IMR-90 (cell line): ENCODE measurements around the gene KIAA0319L. TPM values are rescaled to one million over a fixed set of nuclear protein-coding genes. Genes with fewer than 3 reads are reported as not detected.

Experiments used
- ATAC-seq: fragments of 200-7000 bp; cut with Tn5 transposase; 2 replicates; pipeline ENCODE4 v1.9.1; 2020; ENCODE audit warnings: low read depth, mild to moderate bottlenecking, moderate library complexity
- BruUV-seq: library from RNA; stranded (reverse); fragments of 400-500 nt; replicated peaks from 2 replicates; lab custom pipeline; 2021; lab: Mats Ljungman, UMichigan
- CTCF ChIA-PET: fragments of 300-600 bp; formaldehyde crosslinking; extraction: SDS; loops from one replicate; lab custom pipeline; 2021; ENCODE audit warnings: antibody characterized with exemption; lab: Yijun Ruan, JAX
- POLR2A ChIA-PET: fragments of 300-600 bp; sonication (Branson Sonifier 250); formaldehyde crosslinking; loops from one replicate; lab custom pipeline; 2022; ENCODE audit warnings: antibody characterized with exemption; ENCODE audit not compliant: unreplicated experiment; lab: Charles Lee
- DNase-seq: peaks from one replicate; pipeline ENCODE4 v3.0.0; 2013
- H2AFZ ChIP-seq: replicated peaks from 2 replicates; pipeline ENCODE3; 2013; ENCODE audit warnings: low read length, mild to moderate bottlenecking; ENCODE audit not compliant: poor library complexity
- H2AK5ac ChIP-seq: 2 replicates; pipeline ENCODE4 v1.6.1; 2013; ENCODE audit warnings: low read depth, low read length, inconsistent platforms
- H2AK9ac ChIP-seq: replicated peaks from 2 replicates; pipeline ENCODE3; 2013; ENCODE audit warnings: mild to moderate bottlenecking, low read depth, low read length, moderate library complexity; ENCODE audit not compliant: poor library complexity
- H2BK120ac ChIP-seq: 2 replicates; pipeline ENCODE4 v1.6.1; 2013; ENCODE audit warnings: low read depth, low read length, inconsistent platforms
- H2BK15ac ChIP-seq: 3 replicates; pipeline ENCODE4 v1.6.1; 2013; ENCODE audit warnings: low read depth, low read length, inconsistent platforms
- H2BK20ac ChIP-seq: 2 replicates; pipeline ENCODE4 v1.6.1; 2013; ENCODE audit warnings: low read depth, mild to moderate bottlenecking, inconsistent platforms, low read length, moderate library complexity
- H2BK5ac ChIP-seq: 2 replicates; pipeline ENCODE4 v1.6.1; 2013; ENCODE audit warnings: mild to moderate bottlenecking, low read depth, low read length, inconsistent platforms; ENCODE audit not compliant: poor library complexity, severe bottlenecking
- H3K14ac ChIP-seq: replicated peaks from 2 replicates; pipeline ENCODE4 v1.6.1; 2013; ENCODE audit warnings: low read depth, low read length, inconsistent platforms
- H3K18ac ChIP-seq: 2 replicates; pipeline ENCODE4 v1.6.1; 2013; ENCODE audit warnings: low read depth, low read length, control low read depth
- H3K23ac ChIP-seq: 2 replicates; pipeline ENCODE4 v1.6.1; 2013; ENCODE audit warnings: low read depth, low read length, inconsistent platforms
- H3K27ac ChIP-seq: 2 replicates; pipeline ENCODE4 v1.5.1; 2013; ENCODE audit warnings: mild to moderate bottlenecking, control low read depth, low read length; ENCODE audit not compliant: insufficient read depth
- H3K27me3 ChIP-seq: 2 replicates; pipeline ENCODE4 v1.6.1; 2013; ENCODE audit warnings: low read length; ENCODE audit not compliant: control insufficient read depth, insufficient read depth
- H3K36me3 ChIP-seq: 2 replicates; pipeline ENCODE4 v1.6.1; 2013; ENCODE audit warnings: low read length, mixed read lengths; ENCODE audit not compliant: control insufficient read depth, insufficient read depth
- H3K4ac ChIP-seq: 2 replicates; pipeline ENCODE4 v1.6.1; 2013; ENCODE audit warnings: low read depth, low read length, inconsistent platforms
- H3K4me1 ChIP-seq: 2 replicates; pipeline ENCODE4 v1.6.1; 2013; ENCODE audit warnings: low read length, mixed read lengths; ENCODE audit not compliant: control insufficient read depth, insufficient read depth
- H3K4me2 ChIP-seq: 2 replicates; pipeline ENCODE4 v1.6.1; 2013; ENCODE audit warnings: low read depth, mild to moderate bottlenecking, control low read depth, low read length, moderate library complexity
- H3K4me3 ChIP-seq: 2 replicates; pipeline ENCODE4 v1.5.1; 2013; ENCODE audit warnings: low read depth, mild to moderate bottlenecking, control low read depth, low read length, moderate library complexity; ENCODE audit not compliant: insufficient read depth
- H3K56ac ChIP-seq: 2 replicates; pipeline ENCODE4 v1.6.1; 2013; ENCODE audit warnings: low read length, inconsistent platforms; ENCODE audit not compliant: insufficient read depth; ENCODE audit errors: extremely low read depth
- H3K79me1 ChIP-seq, 2 experiments: 2 replicates each; pipeline ENCODE4 v1.6.1; 2013; ENCODE audit warnings: low read length in 2 of 2, inconsistent platforms in 1 of 2, low read depth in 1 of 2
- H3K9ac ChIP-seq: 2 replicates; pipeline ENCODE4 v1.6.1; 2013; ENCODE audit warnings: low read depth, low read length, control low read depth
- H3K9me1 ChIP-seq: 2 replicates; pipeline ENCODE4 v1.6.1; 2013; ENCODE audit warnings: low read length, inconsistent platforms; ENCODE audit not compliant: insufficient read depth
- H3K9me3 ChIP-seq: 2 replicates; pipeline ENCODE4 v1.6.1; 2013; ENCODE audit warnings: low read length; ENCODE audit not compliant: control insufficient read depth, insufficient read depth
- H4K20me1 ChIP-seq: 2 replicates; pipeline ENCODE4 v1.6.1; 2013; ENCODE audit warnings: low read length, inconsistent platforms; ENCODE audit not compliant: insufficient read depth
- H4K5ac ChIP-seq: 2 replicates; pipeline ENCODE4 v1.6.1; 2013; ENCODE audit warnings: mild to moderate bottlenecking, low read depth, low read length, control low read depth
- H4K8ac ChIP-seq, 2 experiments: 2 replicates each; pipeline ENCODE4 v1.6.1; 2013; ENCODE audit warnings: low read depth in 2 of 2, low read length in 2 of 2, control low read depth in 1 of 2, inconsistent platforms in 1 of 2
- H4K91ac ChIP-seq: 2 replicates; pipeline ENCODE4 v1.6.1; 2013; ENCODE audit warnings: low read depth, low read length, inconsistent platforms; ENCODE audit not compliant: insufficient read depth
- BHLHE40 ChIP-seq: fragments of 150-350 bp; IDR thresholded peaks from 2 replicates; pipeline ENCODE4 v1.6.1; 2016; ENCODE audit warnings: mild to moderate bottlenecking, low read depth, low read length
- CEBPB ChIP-seq: IDR thresholded peaks from 2 replicates; pipeline ENCODE4 v1.6.1; 2012; ENCODE audit warnings: low read depth, low read length, improper control_type of control experiment
- FOS ChIP-seq: fragments of 150-350 bp; IDR thresholded peaks from 2 replicates; pipeline ENCODE4 v1.6.1; 2016; ENCODE audit warnings: low read depth, low read length
- MXI1 ChIP-seq: IDR thresholded peaks from 2 replicates; pipeline ENCODE4 v1.6.1; 2012; ENCODE audit warnings: low read depth, mild to moderate bottlenecking, low read length, moderate library complexity, borderline replicate concordance
- RAD21 ChIP-seq: IDR thresholded peaks from 2 replicates; pipeline ENCODE4 v1.6.1; 2012; ENCODE audit warnings: low read length, improper control_type of control experiment
- RCOR1 ChIP-seq: IDR thresholded peaks from 2 replicates; pipeline ENCODE4 v1.6.1; 2012; ENCODE audit warnings: mild to moderate bottlenecking, low read length, improper control_type of control experiment; ENCODE audit not compliant: insufficient replicate concordance
- WGBS, 2 experiments: methylation state at CpG; one replicate each; pipeline versions ENCODE4 v1.1.5 to v1.1.7; 2013; ENCODE audit warnings: missing lambda C conversion rate in 2 of 2; ENCODE audit not compliant: insufficient read length in 1 of 2; ENCODE audit errors: extremely low coverage in 2 of 2; 5-methylcytosine and 5-hydroxymethylcytosine counted together
- dilution Hi-C: fragments of 300-500 bp; cut with HindIII; formaldehyde crosslinking; loops from one replicate; pipeline ENCODE4 v1.14.3; 2018; ENCODE audit warnings: low sequenced_read_pairs; ENCODE audit not compliant: unreplicated experiment
- in situ Hi-C: fragments of 300-500 bp; cut with MboI; formaldehyde crosslinking; loops from 3 replicates; pipeline ENCODE4 v1.14.3; 2019; ENCODE audit warnings: low sequenced_read_pairs, inconsistent platforms, mixed read lengths
- intact Hi-C: fragments of 100-400 bp; cut with micrococcal nuclease; formaldehyde crosslinking; loops from 2 replicates; pipeline ENCODE4 v1.10.0; 2022
- polyA plus RNA-seq, 3 experiments: library from polyadenylated mRNA; depleted of rRNA; stranded (reverse); fragments of >200 nt; gene quantifications; 2 replicates each; pipeline ENCODE4 v1.2.3, GENCODE V29; 2012; ENCODE audit warnings: low replicate concordance in 1 of 3
- total RNA-seq: library from RNA; depleted of rRNA; stranded (reverse); fragments of >200 nt; gene quantifications from 2 replicates; pipeline ENCODE4 v1.2.3, GENCODE V29; 2012
- TF ChIP-seq, protein P1 (sequence below): conservative IDR thresholded peaks from 2 replicates; pipeline ENCODE4 v1.5.1; 2012; ENCODE audit warnings: mild to moderate bottlenecking, low read depth, low read length, improper control_type of control experiment

The KIAA0319L gene
- total and polyA plus RNA-seq, 2 of the 4 experiments (the other 2 are of a cell fraction) = 38.0 to 49.8 TPM

DNA sequence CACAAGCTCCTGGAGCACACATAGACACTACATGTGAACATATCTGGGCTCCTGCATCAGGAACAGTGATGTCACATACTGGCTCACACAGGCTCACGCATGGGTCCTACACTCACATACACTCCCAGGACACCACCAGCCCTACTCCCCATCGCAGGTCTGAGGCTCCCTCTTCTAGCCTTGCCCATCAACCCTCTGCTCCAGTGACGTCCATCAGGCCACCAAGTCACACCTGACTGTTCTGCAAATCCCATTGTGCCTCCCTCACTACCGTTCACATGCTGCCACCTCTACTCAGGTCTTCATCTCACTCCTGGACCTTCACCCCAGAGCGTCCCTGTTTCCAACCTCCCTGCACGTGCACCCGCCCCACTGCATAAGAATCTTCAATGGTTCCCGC lies 34.0 kb upstream of the KIAA0319L start:
- intact Hi-C loops = no loop called here
- Histone ChIP-seq H4K8ac (no peak overlapping the region), H3K79me1 (no peaks in the 10 kb centered on the region), H3K4me2 (no peak overlapping the region), H3K9me3 (no peaks in the 10 kb centered on the region), H3K27ac (no peak overlapping the region), H4K5ac (no peak overlapping the region), H4K20me1 (no peaks in the 10 kb centered on the region; the same call in 1 of the 2 replicates), H2AK5ac (no peak overlapping the region), H4K91ac (no peak overlapping the region), H3K4me3 (no peak overlapping the region), H3K23ac (no peak overlapping the region), H3K56ac (no peak overlapping the region), H2BK5ac (no peak overlapping the region), H2AK9ac (no peak overlapping the region), H3K4ac (no peak overlapping the region), H3K9me1 (peaks cover 21% of the 10 kb centered on the region), H3K18ac (no peak overlapping the region), H3K36me3 (peaks cover 3% of the 10 kb centered on the region), H2AFZ (no peak overlapping the region), H2BK120ac (no peak overlapping the region), H3K14ac (no peak overlapping the region), H3K27me3 (no peaks in the 10 kb centered on the region), H2BK15ac (no peak overlapping the region), H3K9ac (no peak overlapping the region), H3K4me1 (no peaks in the 10 kb centered on the region), H2BK20ac (no peak overlapping the region)
- CTCF ChIA-PET = no interaction called here
- dilution Hi-C loops = no loop called here
- DNase-seq (no peak), ATAC-seq (no peak)
- TF ChIP-seq RAD21 (no peak), CEBPB (no peak), FOS (no peak), BHLHE40 (no peak), MXI1 (no peak), RCOR1 (no peak)
- TF ChIP-seq, protein P1, sequence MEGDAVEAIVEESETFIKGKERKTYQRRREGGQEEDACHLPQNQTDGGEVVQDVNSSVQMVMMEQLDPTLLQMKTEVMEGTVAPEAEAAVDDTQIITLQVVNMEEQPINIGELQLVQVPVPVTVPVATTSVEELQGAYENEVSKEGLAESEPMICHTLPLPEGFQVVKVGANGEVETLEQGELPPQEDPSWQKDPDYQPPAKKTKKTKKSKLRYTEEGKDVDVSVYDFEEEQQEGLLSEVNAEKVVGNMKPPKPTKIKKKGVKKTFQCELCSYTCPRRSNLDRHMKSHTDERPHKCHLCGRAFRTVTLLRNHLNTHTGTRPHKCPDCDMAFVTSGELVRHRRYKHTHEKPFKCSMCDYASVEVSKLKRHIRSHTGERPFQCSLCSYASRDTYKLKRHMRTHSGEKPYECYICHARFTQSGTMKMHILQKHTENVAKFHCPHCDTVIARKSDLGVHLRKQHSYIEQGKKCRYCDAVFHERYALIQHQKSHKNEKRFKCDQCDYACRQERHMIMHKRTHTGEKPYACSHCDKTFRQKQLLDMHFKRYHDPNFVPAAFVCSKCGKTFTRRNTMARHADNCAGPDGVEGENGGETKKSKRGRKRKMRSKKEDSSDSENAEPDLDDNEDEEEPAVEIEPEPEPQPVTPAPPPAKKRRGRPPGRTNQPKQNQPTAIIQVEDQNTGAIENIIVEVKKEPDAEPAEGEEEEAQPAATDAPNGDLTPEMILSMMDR = no peak
- 80% methylated on average over 1 of the region's 8 CpGs; no CpG with 5 or more reads in 1 of the 2 experiments for WGBS, 2 experiments
- in situ Hi-C loops = no loop called here
- POLR2A ChIA-PET = no interaction called here
- no TSS peak for BruUV-seq
